K562 (cell line): ENCODE data around the gene NUP98. TPM values are rescaled to one million over a fixed set of nuclear protein-coding genes. Genes with fewer than 3 reads are reported as not detected.

ENCODE experiments used
- ATF4 ChIP-seq: fragments of 450-650 bp; formaldehyde crosslinking; IDR thresholded peaks from 2 replicates; pipeline ENCODE4 v1.4.0; 2022; ENCODE audit warnings: mild to moderate bottlenecking, moderate library complexity
- BDP1 ChIP-seq: IDR thresholded peaks from 3 replicates; pipeline ENCODE4 v1.6.1; 2011; ENCODE audit not compliant: insufficient read length, insufficient read depth
- BRD4 ChIP-seq: fragments of 200-600 bp; sonication (generic); IDR thresholded peaks from 2 replicates; pipeline ENCODE4 v1.6.1; 2017; ENCODE audit warnings: inconsistent platforms
- CSDE1 ChIP-seq, 2 experiments: fragments of 450-650 bp; IDR thresholded peaks; 2 replicates each; pipeline ENCODE4 v1.6.1; 2016; ENCODE audit warnings: mild to moderate bottlenecking in 1 of 2
- DDX20 ChIP-seq: fragments of 450-650 bp; IDR thresholded peaks from 2 replicates; pipeline ENCODE4 v1.6.1; 2016; ENCODE audit warnings: missing genetic modification characterization, low read depth, mild to moderate bottlenecking, missing compliant biosample characterization, moderate library complexity
- E2F4 ChIP-seq: sonication (generic); formaldehyde crosslinking; IDR thresholded peaks from 2 replicates; pipeline ENCODE4 v1.8.0; 2022; ENCODE audit warnings: mild to moderate bottlenecking, low read depth, missing genetic modification reagents
- ESRRA ChIP-seq: fragments of 450-650 bp; IDR thresholded peaks from 2 replicates; pipeline ENCODE4 v1.6.1; 2014; ENCODE audit warnings: low read depth, mild to moderate bottlenecking, moderate library complexity, borderline replicate concordance
- HNRNPL ChIP-seq: fragments of 200-400 bp; formaldehyde crosslinking; IDR thresholded peaks from 2 replicates; pipeline ENCODE4 v1.6.1; 2017; ENCODE audit warnings: low read depth, mild to moderate bottlenecking, low read length
- KLF6 ChIP-seq: fragments of 250-450 bp; sonication (Bioruptor Pico); IDR thresholded peaks from 2 replicates; pipeline ENCODE4 v1.4.0; 2020; ENCODE audit warnings: mild to moderate bottlenecking, moderate library complexity, borderline replicate concordance
- NR2C2 ChIP-seq, 2 experiments: fragments of 200-800 bp in 1 of 2; sonication (Bioruptor generic) in 1 of 2; sonication (generic) in 1 of 2; formaldehyde crosslinking in 1 of 2; IDR thresholded peaks; 2 replicates each; pipeline versions ENCODE4 v1.6.1 to v1.8.0; 2016 to 2022; ENCODE audit warnings: mild to moderate bottlenecking in 1 of 2, missing compliant biosample characterization in 1 of 2, missing genetic modification characterization in 1 of 2, missing genetic modification reagents in 1 of 2
- RBM17 ChIP-seq: fragments of 200-400 bp; formaldehyde crosslinking; IDR thresholded peaks from 2 replicates; pipeline ENCODE4 v1.6.1; 2017; ENCODE audit warnings: low read depth, mild to moderate bottlenecking, low read length, borderline replicate concordance
- RERE ChIP-seq: sonication (generic); formaldehyde crosslinking; IDR thresholded peaks from 2 replicates; pipeline ENCODE4 v1.8.0; 2023; ENCODE audit warnings: missing genetic modification reagents, mild to moderate bottlenecking, borderline replicate concordance
- STAG1 ChIP-seq: sonication (generic); formaldehyde crosslinking; IDR thresholded peaks from 2 replicates; pipeline ENCODE4 v1.5.0; 2020; ENCODE audit warnings: missing genetic modification reagents, borderline replicate concordance
- TAF1 ChIP-seq: IDR thresholded peaks from 2 replicates; pipeline ENCODE4 v1.6.1; 2011; ENCODE audit warnings: mild to moderate bottlenecking, low read length, moderate library complexity; ENCODE audit not compliant: insufficient read depth, control insufficient read depth, severe bottlenecking; ENCODE audit errors: extremely low read depth
- TFAP4 ChIP-seq: sonication (generic); formaldehyde crosslinking; IDR thresholded peaks from 2 replicates; pipeline ENCODE4 v1.8.0; 2022; ENCODE audit warnings: missing genetic modification reagents, mild to moderate bottlenecking, moderate library complexity, borderline replicate concordance
- ZNF146 ChIP-seq: IDR thresholded peaks from one replicate; pipeline ENCODE4 v1.6.1; 2018; ENCODE audit warnings: missing compliant biosample characterization; ENCODE audit not compliant: unreplicated experiment
- polyA plus RNA-seq, 8 experiments: library from polyadenylated mRNA; depleted of rRNA in 4 of 8; stranded (reverse) in 5 of 8; unstranded in 3 of 8; fragments of >200 nt; fragmentation: Nextera tagmentation in 2 of 8; fragmentation: Illumina TruSeq in 1 of 8; extraction: Ambion mirVana in 2 of 8; extraction: Trizol in 1 of 8; gene quantifications; 2 replicates each; pipeline versions ENCODE4 v1.2.1 to v1.2.3, GENCODE V29; 2011 to 2014; ENCODE audit warnings: inconsistent platforms in 1 of 8, missing spikeins in 1 of 8
- total RNA-seq, 7 experiments: library from RNA; depleted of rRNA in 6 of 7; stranded (reverse); fragments of >200 nt in 6 of 7; fragmentation: Illumina TruSeq in 2 of 7; extraction: Trizol in 2 of 7; gene quantifications; 2 replicates each; pipeline versions ENCODE4 v1.2.1 to v1.2.3, GENCODE V29; 2011 to 2021; ENCODE audit warnings: low replicate concordance in 1 of 7
- TF ChIP-seq, protein P1 (sequence below): fragments of 450-650 bp; IDR thresholded peaks from 2 replicates; pipeline ENCODE4 v1.6.1; 2014; ENCODE audit warnings: low read depth, mild to moderate bottlenecking, moderate library complexity, borderline replicate concordance

The NUP98 gene
- total and polyA plus RNA-seq, 9 of the 15 experiments (the other 6 are each of a cell fraction or from before 2014, with no cell fraction given): 45.1 to 196 (median 130) TPM

GRCh38 chr11:3840870-3841425 lies 43.6 kb upstream of the NUP98 start, which contains the start of gene RHOG (continued):
- TF ChIP-seq RERE (CRISPR knock-in tag) (no peak), KLF6 (CRISPR knock-in tag) (no peak), TFAP4 (CRISPR knock-in tag) (no peak), RBM17 (no peak), BRD4 (no peak), STAG1 (no peak), ATF4 (CRISPR knock-in tag) (no peak), BDP1 (no peak), DDX20 (no peak), TAF1 (peak; percentile 72), HNRNPL (no peak), ZNF146 (CRISPR knock-in tag) (no peak), NR2C2 (CRISPR knock-in tag; IDR thresholded peaks at IDR 0.05) (no peak), NR2C2 (tag; IDR thresholded peaks at IDR 0.05) (peak; percentile 76), ESRRA (peak; percentile 64; the same call in 1 of the 2 replicates), E2F4 (CRISPR knock-in tag) (no peak), CSDE1 (IDR thresholded peaks at IDR 0.05) (no peak)
- TF ChIP-seq, protein P1, sequence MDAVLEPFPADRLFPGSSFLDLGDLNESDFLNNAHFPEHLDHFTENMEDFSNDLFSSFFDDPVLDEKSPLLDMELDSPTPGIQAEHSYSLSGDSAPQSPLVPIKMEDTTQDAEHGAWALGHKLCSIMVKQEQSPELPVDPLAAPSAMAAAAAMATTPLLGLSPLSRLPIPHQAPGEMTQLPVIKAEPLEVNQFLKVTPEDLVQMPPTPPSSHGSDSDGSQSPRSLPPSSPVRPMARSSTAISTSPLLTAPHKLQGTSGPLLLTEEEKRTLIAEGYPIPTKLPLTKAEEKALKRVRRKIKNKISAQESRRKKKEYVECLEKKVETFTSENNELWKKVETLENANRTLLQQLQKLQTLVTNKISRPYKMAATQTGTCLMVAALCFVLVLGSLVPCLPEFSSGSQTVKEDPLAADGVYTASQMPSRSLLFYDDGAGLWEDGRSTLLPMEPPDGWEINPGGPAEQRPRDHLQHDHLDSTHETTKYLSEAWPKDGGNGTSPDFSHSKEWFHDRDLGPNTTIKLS: no peak
